Measurements from ENCODE around the gene ZSCAN16.
A peak's percentile ranks its signal among the peaks of the same experiment; 100 is the strongest.

ZSCAN16 gene

GRCh38 chr6:28139860-28140543 lies 15.6 kb downstream of the ZSCAN16 start:
- H3K4me3 ChIP-seq (ENCODE audit: low read length): no peak overlapping the region

GRCh38 chr6:28140616-28141015 lies 16.2 kb downstream of the ZSCAN16 start:
- no CpG with 5 or more reads among the region's 5 CpGs for WGBS (ENCODE audit: extremely low coverage, insufficient coverage, low lambda C conversion rate)
- Histone ChIP-seq H3K79me2 (ENCODE audit: control insufficient read depth, insufficient read depth, low read length) (peaks cover 17% of the 10 kb centered on the region), H2AK5ac (ENCODE audit: low read length) (no peak overlapping the region), H3K4me3 (ENCODE audit: low read length) (no peak overlapping the region), H4K5ac (ENCODE audit: low read length) (no peak overlapping the region), H2BK120ac (ENCODE audit: low read depth, low read length) (no peak overlapping the region), H3K9ac (ENCODE audit: low read length) (no peak overlapping the region), H3K56ac (ENCODE audit: low read length) (no peak overlapping the region), H3K4me2 (ENCODE audit: low read length) (no peak overlapping the region), H3K23ac (ENCODE audit: low read length) (no peak overlapping the region), H3K18ac (ENCODE audit: low read length) (no peak overlapping the region), H3K36me3 (ENCODE audit: control insufficient read depth, insufficient read depth, low read length) (peaks cover 1% of the 10 kb centered on the region), H3K79me1 (ENCODE audit: low read length) (peaks cover 4% of the 10 kb centered on the region), H2BK5ac (ENCODE audit: low read length) (no peak overlapping the region), H3K27me3 (ENCODE audit: insufficient read depth, low read length, poor library complexity) (no peaks in the 10 kb centered on the region), H4K8ac (ENCODE audit: low read depth, low read length) (no peak overlapping the region), H2BK15ac (replicated peaks; ENCODE audit: low read depth) (no peak overlapping the region), H3K27ac (ENCODE audit: low read depth, low read length) (no peak overlapping the region), H3K4me1 (ENCODE audit: control insufficient read depth, low read depth, low read length) (no peaks in the 10 kb centered on the region), H3K4ac (ENCODE audit: low read depth, low read length) (no peak overlapping the region)
- no peak for DNase-seq

More at GRCh38 chr6:28139860-28140543, 15.6 kb downstream of the ZSCAN16 start:
- Histone ChIP-seq H3K4ac (ENCODE audit: low read depth, low read length) (no peak overlapping the region), H3K27ac (ENCODE audit: low read depth, low read length) (no peak overlapping the region), H3K23ac (ENCODE audit: low read length) (no peak overlapping the region), H3K56ac (ENCODE audit: low read length) (no peak overlapping the region), H2BK5ac (ENCODE audit: low read length) (no peak overlapping the region), H3K27me3 (ENCODE audit: insufficient read depth, low read length, poor library complexity) (no peaks in the 10 kb centered on the region), H2BK120ac (ENCODE audit: low read depth, low read length) (no peak overlapping the region), H3K9ac (ENCODE audit: low read length) (no peak overlapping the region), H4K8ac (ENCODE audit: low read depth, low read length) (no peak overlapping the region), H4K5ac (ENCODE audit: low read length) (no peak overlapping the region), H3K79me2 (ENCODE audit: control insufficient read depth, insufficient read depth, low read length) (peaks cover 17% of the 10 kb centered on the region), H3K79me1 (ENCODE audit: low read length) (peaks cover 2% of the 10 kb centered on the region), H3K18ac (ENCODE audit: low read length) (no peak overlapping the region), H3K36me3 (ENCODE audit: control insufficient read depth, insufficient read depth, low read length) (no peaks in the 10 kb centered on the region), H2BK15ac (replicated peaks; ENCODE audit: low read depth) (no peak overlapping the region), H2AK5ac (ENCODE audit: low read length) (no peak overlapping the region), H3K4me2 (ENCODE audit: low read length) (no peak overlapping the region), H3K4me1 (ENCODE audit: control insufficient read depth, low read depth, low read length) (no peaks in the 10 kb centered on the region)
- WGBS (ENCODE audit: extremely low coverage, insufficient coverage, low lambda C conversion rate): no CpG with 5 or more reads among the region's 9 CpGs
- DNase-seq: no peak

- Histone ChIP-seq H3K4me2 (ENCODE audit: low read length) (peak within 1 kb of the TSS; percentile 37), H3K4ac (ENCODE audit: low read depth, low read length) (no peak within 1 kb of the TSS), H3K27me3 (ENCODE audit: insufficient read depth, low read length, poor library complexity) (no peaks in the 10 kb centered on the region), H4K8ac (ENCODE audit: low read depth, low read length) (no peak within 1 kb of the TSS), H3K27ac (ENCODE audit: low read depth, low read length) (peak within 1 kb of the TSS; percentile 4), H2AK5ac (ENCODE audit: low read length) (no peak within 1 kb of the TSS), H3K4me3 (ENCODE audit: low read length) (peak within 1 kb of the TSS; percentile 73), H2BK120ac (ENCODE audit: low read depth, low read length) (no peak within 1 kb of the TSS), H3K4me1 (ENCODE audit: control insufficient read depth, low read depth, low read length) (no peaks in the 10 kb centered on the region), H3K79me2 (ENCODE audit: control insufficient read depth, insufficient read depth, low read length) (peaks cover 17% of the 10 kb centered on the region), H4K5ac (ENCODE audit: low read length) (no peak within 1 kb of the TSS), H3K9ac (ENCODE audit: low read length) (peak within 1 kb of the TSS; percentile 86), H3K18ac (ENCODE audit: low read length) (peak within 1 kb of the TSS; percentile 9), H3K79me1 (ENCODE audit: low read length) (peaks cover 6% of the 10 kb centered on the region), H3K23ac (ENCODE audit: low read length) (no peak within 1 kb of the TSS), H3K56ac (ENCODE audit: low read length) (peak within 1 kb of the TSS; percentile 95), H3K36me3 (ENCODE audit: control insufficient read depth, insufficient read depth, low read length) (peaks cover 1% of the 10 kb centered on the region), H2BK15ac (replicated peaks; ENCODE audit: low read depth) (no peak within 1 kb of the TSS), H2BK5ac (ENCODE audit: low read length) (peak within 1 kb of the TSS; percentile 21)
- peak; percentile 98 for DNase-seq
- WGBS (ENCODE audit: extremely low coverage, insufficient coverage, low lambda C conversion rate): no CpG with 5 or more reads among the region's 52 CpGs
Measured at GRCh38 chr6:28141500-28142329, 17.3 kb downstream of the ZSCAN16 start, which contains the start of gene ZKSCAN8. Gene ZKSCAN8 (plus strand): TSS chr6:28141883. CDS start chr6:28148408, 6,525 bp downstream.

GRCh38 chr6:28142446-28142845 lies 18.0 kb downstream of the ZSCAN16 start:
- no peak overlapping the region for H2AK5ac ChIP-seq (ENCODE audit: low read length)
- peaks cover 6% of the 10 kb centered on the region for H3K79me1 ChIP-seq (ENCODE audit: low read length)
- no peak overlapping the region for H2BK5ac ChIP-seq (ENCODE audit: low read length)
- peak overlapping the region; percentile 86 for H3K9ac ChIP-seq (ENCODE audit: low read length)
- H3K18ac ChIP-seq (ENCODE audit: low read length): no peak overlapping the region
- peaks cover 1% of the 10 kb centered on the region for H3K36me3 ChIP-seq (ENCODE audit: control insufficient read depth, insufficient read depth, low read length)
- no peak overlapping the region for H2BK120ac ChIP-seq (ENCODE audit: low read depth, low read length)
- H3K27ac ChIP-seq (ENCODE audit: low read depth, low read length): no peak overlapping the region
- H3K79me2 ChIP-seq (ENCODE audit: control insufficient read depth, insufficient read depth, low read length): peaks cover 17% of the 10 kb centered on the region
- H3K56ac ChIP-seq (ENCODE audit: low read length): peak overlapping the region; percentile 95
- no peak overlapping the region for H2BK15ac ChIP-seq (replicated peaks; ENCODE audit: low read depth)
- no peak overlapping the region for H4K5ac ChIP-seq (ENCODE audit: low read length)
- H3K4me2 ChIP-seq (ENCODE audit: low read length): peak overlapping the region; percentile 26
- WGBS (ENCODE audit: extremely low coverage, insufficient coverage, low lambda C conversion rate): no CpG with 5 or more reads among the region's 4 CpGs
- H4K8ac ChIP-seq (ENCODE audit: low read depth, low read length): no peak overlapping the region
- H3K4me1 ChIP-seq (ENCODE audit: control insufficient read depth, low read depth, low read length): no peaks in the 10 kb centered on the region
- no peak overlapping the region for H3K23ac ChIP-seq (ENCODE audit: low read length)
- H3K4me3 ChIP-seq (ENCODE audit: low read length): peak overlapping the region; percentile 73
- no peaks in the 10 kb centered on the region for H3K27me3 ChIP-seq (ENCODE audit: insufficient read depth, low read length, poor library complexity)
- no peak overlapping the region for H3K4ac ChIP-seq (ENCODE audit: low read depth, low read length)
- DNase-seq: no peak

- H3K36me3 ChIP-seq (ENCODE audit: control insufficient read depth, insufficient read depth, low read length): peaks cover 12% of the 10 kb centered on the region
- peaks cover 11% of the 10 kb centered on the region for H3K79me1 ChIP-seq (ENCODE audit: low read length)
- H3K4me2 ChIP-seq (ENCODE audit: low read length): no peak overlapping the region
- no peak overlapping the region for H3K18ac ChIP-seq (ENCODE audit: low read length)
- no peak overlapping the region for H4K8ac ChIP-seq (ENCODE audit: low read depth, low read length)
- H4K5ac ChIP-seq (ENCODE audit: low read length): no peak overlapping the region
- H2BK5ac ChIP-seq (ENCODE audit: low read length): no peak overlapping the region
- DNase-seq: no peak
- no peaks in the 10 kb centered on the region for H3K4me1 ChIP-seq (ENCODE audit: control insufficient read depth, low read depth, low read length)
- no peak overlapping the region for H3K23ac ChIP-seq (ENCODE audit: low read length)
- no peak overlapping the region for H3K9ac ChIP-seq (ENCODE audit: low read length)
- WGBS (ENCODE audit: extremely low coverage, insufficient coverage, low lambda C conversion rate): no CpG with 5 or more reads among the region's 1 CpG
- H3K4ac ChIP-seq (ENCODE audit: low read depth, low read length): no peak overlapping the region
- no peak overlapping the region for H2BK120ac ChIP-seq (ENCODE audit: low read depth, low read length)
- no peak overlapping the region for H3K56ac ChIP-seq (ENCODE audit: low read length)
- no peak overlapping the region for H2AK5ac ChIP-seq (ENCODE audit: low read length)
- peaks cover 17% of the 10 kb centered on the region for H3K79me2 ChIP-seq (ENCODE audit: control insufficient read depth, insufficient read depth, low read length)
- no peak overlapping the region for H3K4me3 ChIP-seq (ENCODE audit: low read length)
- no peak overlapping the region for H3K27ac ChIP-seq (ENCODE audit: low read depth, low read length)
- H2BK15ac ChIP-seq (replicated peaks; ENCODE audit: low read depth): no peak overlapping the region
- H3K27me3 ChIP-seq (ENCODE audit: insufficient read depth, low read length, poor library complexity): no peaks in the 10 kb centered on the region
Measured at GRCh38 chr6:28145231-28145630, 20.8 kb downstream of the ZSCAN16 start.

All from mesendoderm (in vitro differentiated cells).